Measurements from ENCODE around the gene MCHR2.

DNA sequence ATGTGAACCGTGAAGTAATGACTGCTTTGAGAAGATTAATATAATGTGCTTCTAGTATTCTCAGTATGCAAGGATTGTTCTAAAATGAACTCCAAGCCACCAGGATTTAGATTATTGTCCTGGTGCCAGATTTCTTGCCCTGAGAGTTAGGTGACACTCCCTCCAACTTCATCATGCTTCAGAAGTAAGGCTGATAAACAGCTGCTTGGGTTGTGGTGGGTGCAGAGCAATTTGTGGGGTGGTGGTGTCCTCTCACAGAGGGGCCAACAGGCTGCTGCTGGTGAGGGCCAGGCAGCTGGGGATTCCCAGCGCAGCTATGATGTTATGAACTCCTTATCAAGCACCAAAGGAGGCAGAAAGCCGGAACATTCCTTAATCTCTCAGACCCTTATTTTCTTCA is 114.6 kb downstream of the MCHR2 start:
- TF ChIP-seq, protein P1, sequence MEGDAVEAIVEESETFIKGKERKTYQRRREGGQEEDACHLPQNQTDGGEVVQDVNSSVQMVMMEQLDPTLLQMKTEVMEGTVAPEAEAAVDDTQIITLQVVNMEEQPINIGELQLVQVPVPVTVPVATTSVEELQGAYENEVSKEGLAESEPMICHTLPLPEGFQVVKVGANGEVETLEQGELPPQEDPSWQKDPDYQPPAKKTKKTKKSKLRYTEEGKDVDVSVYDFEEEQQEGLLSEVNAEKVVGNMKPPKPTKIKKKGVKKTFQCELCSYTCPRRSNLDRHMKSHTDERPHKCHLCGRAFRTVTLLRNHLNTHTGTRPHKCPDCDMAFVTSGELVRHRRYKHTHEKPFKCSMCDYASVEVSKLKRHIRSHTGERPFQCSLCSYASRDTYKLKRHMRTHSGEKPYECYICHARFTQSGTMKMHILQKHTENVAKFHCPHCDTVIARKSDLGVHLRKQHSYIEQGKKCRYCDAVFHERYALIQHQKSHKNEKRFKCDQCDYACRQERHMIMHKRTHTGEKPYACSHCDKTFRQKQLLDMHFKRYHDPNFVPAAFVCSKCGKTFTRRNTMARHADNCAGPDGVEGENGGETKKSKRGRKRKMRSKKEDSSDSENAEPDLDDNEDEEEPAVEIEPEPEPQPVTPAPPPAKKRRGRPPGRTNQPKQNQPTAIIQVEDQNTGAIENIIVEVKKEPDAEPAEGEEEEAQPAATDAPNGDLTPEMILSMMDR (IDR thresholded peaks at IDR 0.05), result no peak
- TF ChIP-seq POLR2A (IDR thresholded peaks at IDR 0.05), result no peak
